ENCODE results near the gene OPA3. TPM values are rescaled to one million over a fixed set of nuclear protein-coding genes. Genes with fewer than 3 reads are reported as not detected.

Gene OPA3
- total RNA-seq, 1 donor from 2014 or later, result 10.5 TPM

GRCh38 chr19:45489216-45489855 lies 95.3 kb downstream of the OPA3 start:
- no peak overlapping the region for H3K27ac Mint-ChIP-seq (ENCODE audit: unreplicated experiment)

GRCh38 chr19:45488708-45489107 lies 95.9 kb downstream of the OPA3 start:
- H3K9me3 Mint-ChIP-seq (ENCODE audit: unreplicated experiment), result peaks cover 10% of the 10 kb centered on the region
- no peak for DNase-seq
- peaks cover 9% of the 10 kb centered on the region for H3K27me3 Mint-ChIP-seq (ENCODE audit: unreplicated experiment)
- peaks cover 10% of the 10 kb centered on the region for H3K4me1 Mint-ChIP-seq (ENCODE audit: low read depth, unreplicated experiment)
- H3K4me3 Mint-ChIP-seq (ENCODE audit: unreplicated experiment), result peak overlapping the region; percentile 46
- no peaks in the 10 kb centered on the region for H3K36me3 Mint-ChIP-seq (ENCODE audit: unreplicated experiment)
- H3K27ac Mint-ChIP-seq (ENCODE audit: unreplicated experiment), result peak overlapping the region; percentile 59
- TF ChIP-seq CTCF (IDR thresholded peaks at IDR 0.05; ENCODE audit: partially characterized antibody, unreplicated experiment), result no peak

More at GRCh38 chr19:45489216-45489855, 95.3 kb downstream of the OPA3 start:
- Mint-ChIP-seq H3K36me3 (ENCODE audit: unreplicated experiment) (no peaks in the 10 kb centered on the region), H3K27me3 (ENCODE audit: unreplicated experiment) (peaks cover 7% of the 10 kb centered on the region), H3K4me1 (ENCODE audit: low read depth, unreplicated experiment) (peaks cover 10% of the 10 kb centered on the region), H3K9me3 (ENCODE audit: unreplicated experiment) (peaks cover 10% of the 10 kb centered on the region), H3K4me3 (ENCODE audit: unreplicated experiment) (no peak overlapping the region)
- DNase-seq, result no peak
- no peak for TF ChIP-seq CTCF (IDR thresholded peaks at IDR 0.05; ENCODE audit: partially characterized antibody, unreplicated experiment)

- peak; percentile 88 for TF ChIP-seq CTCF (IDR thresholded peaks at IDR 0.05; ENCODE audit: partially characterized antibody, unreplicated experiment)
- Mint-ChIP-seq H3K27me3 (ENCODE audit: unreplicated experiment) (peaks cover 7% of the 10 kb centered on the region), H3K36me3 (ENCODE audit: unreplicated experiment) (no peaks in the 10 kb centered on the region), H3K9me3 (ENCODE audit: unreplicated experiment) (peaks cover 8% of the 10 kb centered on the region), H3K27ac (ENCODE audit: unreplicated experiment) (peak overlapping the region; percentile 96), H3K4me1 (ENCODE audit: low read depth, unreplicated experiment) (no peaks in the 10 kb centered on the region), H3K4me3 (ENCODE audit: unreplicated experiment) (peak overlapping the region; percentile 86)
- DNase-seq, result peak; percentile 99
These were observed 99.1 kb downstream of the OPA3 start for GRCh38 chr19:45485305-45486077.

GRCh38 chr19:45484273-45484945 lies 100.2 kb downstream of the OPA3 start:
- no peak for TF ChIP-seq CTCF (IDR thresholded peaks at IDR 0.05; ENCODE audit: partially characterized antibody, unreplicated experiment)
- Mint-ChIP-seq H3K27me3 (ENCODE audit: unreplicated experiment) (peaks cover 7% of the 10 kb centered on the region), H3K36me3 (ENCODE audit: unreplicated experiment) (no peaks in the 10 kb centered on the region), H3K4me3 (ENCODE audit: unreplicated experiment) (peak overlapping the region; percentile 59), H3K9me3 (ENCODE audit: unreplicated experiment) (peaks cover 8% of the 10 kb centered on the region), H3K27ac (ENCODE audit: unreplicated experiment) (peak overlapping the region; percentile 64), H3K4me1 (ENCODE audit: low read depth, unreplicated experiment) (no peaks in the 10 kb centered on the region)
- no peak for DNase-seq
